AG20443 (cell line): ENCODE measurements around the gene FMNL2.
"Not testable (repeated sequence)": the region's sequence is repeated elsewhere in the genome, so short reads cannot be mapped to it uniquely, and the experiment has no call there.

Source experiments
- DNase-seq: peaks from one replicate; pipeline ENCODE4 v3.0.0; 2012; ENCODE audit warnings: low spot score, mixed read lengths

FMNL2 gene

DNA sequence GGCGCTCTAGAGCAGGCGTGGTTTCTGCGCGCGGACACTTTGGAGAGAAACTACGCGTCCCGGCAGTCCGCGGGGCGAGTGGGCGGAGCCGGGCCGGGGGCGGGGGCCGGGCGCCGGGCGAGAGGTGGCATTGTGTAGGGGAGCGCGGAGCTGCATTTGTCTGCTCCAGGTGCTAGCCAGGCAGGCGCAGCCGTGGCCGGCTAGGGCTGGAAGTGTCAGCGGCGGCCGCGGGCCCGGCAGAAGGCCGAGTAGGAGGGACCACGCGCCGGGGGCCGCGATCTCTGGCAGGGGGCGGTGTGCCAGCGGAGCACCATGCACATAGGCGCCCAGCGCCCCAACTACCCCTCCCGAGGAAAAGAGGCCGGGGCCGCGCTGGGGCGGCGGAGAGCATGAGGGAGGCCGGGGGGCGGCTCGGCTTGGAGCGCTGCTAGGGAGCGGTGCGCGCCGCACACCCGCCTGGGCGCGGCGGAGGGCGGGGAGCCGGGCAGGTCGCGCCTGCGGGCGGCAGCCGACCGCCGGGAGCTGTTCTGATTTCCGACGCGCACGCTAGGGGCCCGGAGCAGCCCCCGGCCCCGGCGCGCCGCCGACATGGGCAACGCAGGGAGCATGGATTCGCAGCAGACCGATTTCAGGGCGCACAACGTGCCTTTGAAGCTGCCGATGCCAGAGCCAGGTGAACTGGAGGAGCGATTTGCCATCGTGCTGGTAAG, at the start of gene FMNL2:
TSS of gene FMNL2 (plus strand) at position 159 of the 710 bp plus-strand sequence.
- DNase-seq, result peak; percentile 93

DNA sequence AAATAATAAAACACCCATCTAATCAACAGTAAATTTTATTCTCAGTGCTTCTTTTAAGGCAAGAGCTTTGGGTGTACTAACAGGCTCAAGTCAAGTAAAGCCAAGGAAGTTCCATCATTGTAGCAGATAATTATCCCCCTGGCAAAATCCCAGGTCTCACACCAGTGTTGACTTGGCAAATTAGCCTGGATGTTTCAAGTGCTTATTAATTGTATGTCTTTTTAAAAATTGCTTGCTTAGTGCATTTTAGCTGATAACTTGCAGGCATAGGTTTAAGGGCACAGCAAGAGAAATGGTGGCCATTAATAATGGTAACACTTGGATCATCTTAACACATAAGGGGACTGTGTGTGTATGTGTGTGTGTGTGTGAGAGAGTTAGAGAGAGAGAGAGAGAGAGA, 42.0 kb upstream of the FMNL2 start:
- DNase-seq, result no peak

DNA sequence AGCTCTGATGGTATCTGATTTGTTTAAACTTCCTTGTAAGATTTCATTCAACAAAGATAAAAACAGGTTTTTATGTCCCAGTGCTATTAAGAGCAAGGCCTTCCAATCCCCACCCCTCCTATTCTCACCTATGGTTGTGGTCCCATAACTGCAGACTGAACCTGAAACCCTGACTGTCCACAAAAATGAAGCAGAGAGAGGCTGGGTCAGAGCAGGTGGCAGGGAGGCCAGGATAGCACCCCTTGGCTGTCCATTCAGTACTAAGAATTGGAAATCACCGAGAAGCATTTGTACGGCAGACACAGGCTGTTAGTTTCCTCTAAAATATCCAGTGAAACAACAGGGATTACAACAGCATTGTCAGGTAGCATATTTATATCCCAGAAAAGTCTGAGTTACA, 37.3 kb upstream of the FMNL2 start:
- DNase-seq, result no peak

DNA sequence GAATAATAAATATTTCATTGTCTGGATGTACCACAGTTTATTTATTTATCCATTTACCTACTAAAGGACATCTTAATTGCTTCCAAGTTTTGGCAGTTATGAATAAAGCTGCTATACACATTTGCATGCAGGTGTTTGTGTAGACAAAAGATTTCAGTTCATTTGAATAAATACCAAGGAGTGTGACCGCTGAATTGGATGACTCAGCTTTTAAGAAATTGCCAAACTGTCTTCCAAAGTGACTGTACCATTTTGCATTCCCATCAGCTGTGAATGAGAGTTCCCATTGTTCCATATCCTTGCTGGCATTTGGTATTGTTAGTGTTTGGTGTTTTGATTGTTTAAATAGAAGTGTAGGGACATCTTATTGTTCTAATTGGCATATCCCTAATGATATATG, 36.2 kb upstream of the FMNL2 start:
- no peak for DNase-seq

DNA sequence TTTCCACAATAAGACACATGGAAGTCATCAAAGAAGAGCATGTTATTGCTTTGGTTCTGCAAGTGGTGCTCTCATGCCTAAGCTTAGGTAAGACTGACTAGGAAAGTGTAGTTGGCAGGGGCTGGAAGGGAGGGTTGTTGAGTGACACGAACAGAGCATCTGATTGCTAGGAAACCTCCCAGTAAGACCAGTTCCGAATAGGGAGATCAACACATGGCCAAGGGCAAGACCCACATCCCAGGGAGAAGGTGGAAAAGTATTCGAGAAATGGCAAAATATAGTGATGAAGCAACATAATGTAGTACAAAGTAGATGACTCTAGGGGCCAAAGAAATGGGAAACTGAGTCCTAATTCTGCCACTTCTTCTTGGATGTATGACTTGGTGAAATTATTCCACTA, 33.8 kb upstream of the FMNL2 start:
- DNase-seq, result no peak

DNA sequence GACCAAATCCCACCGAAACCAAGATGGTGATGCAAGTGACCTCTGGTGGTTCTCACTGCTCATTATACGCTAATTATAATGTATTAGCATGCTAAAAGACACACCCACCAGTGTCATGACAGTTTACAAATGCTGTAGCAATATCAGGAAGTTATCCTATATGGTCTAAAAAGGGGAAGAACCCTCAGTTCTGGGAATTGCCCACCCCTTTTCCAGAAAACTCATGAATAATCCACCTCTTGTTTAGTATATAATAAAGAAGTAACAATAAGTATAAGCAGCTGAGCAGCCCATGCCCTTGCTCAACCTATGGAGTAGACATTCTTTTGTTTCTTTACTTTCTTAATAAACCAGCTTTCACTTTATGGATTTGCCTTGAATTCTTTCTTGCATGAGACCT, 31.0 kb upstream of the FMNL2 start:
- no peak for DNase-seq

DNA sequence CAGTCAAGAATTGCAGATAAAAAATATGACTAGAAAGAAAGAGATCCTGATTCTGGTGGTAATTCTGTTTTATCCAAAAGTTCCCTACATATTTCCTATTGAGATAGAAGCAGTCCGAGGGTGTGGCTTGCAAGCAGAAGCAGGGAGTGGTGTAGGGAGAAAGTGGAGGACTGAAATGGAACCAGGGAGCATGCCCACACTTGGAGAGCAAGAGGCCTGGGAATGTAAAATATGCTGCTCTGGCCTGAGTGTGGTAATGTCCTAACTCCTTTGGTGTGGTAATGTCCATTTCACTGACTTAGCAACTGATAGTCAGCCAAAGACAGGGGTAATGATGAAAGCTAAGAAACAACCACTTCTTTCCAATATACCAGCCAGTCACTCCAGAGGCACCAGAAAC, 30.1 kb upstream of the FMNL2 start:
- peak; percentile 80 for DNase-seq

DNA sequence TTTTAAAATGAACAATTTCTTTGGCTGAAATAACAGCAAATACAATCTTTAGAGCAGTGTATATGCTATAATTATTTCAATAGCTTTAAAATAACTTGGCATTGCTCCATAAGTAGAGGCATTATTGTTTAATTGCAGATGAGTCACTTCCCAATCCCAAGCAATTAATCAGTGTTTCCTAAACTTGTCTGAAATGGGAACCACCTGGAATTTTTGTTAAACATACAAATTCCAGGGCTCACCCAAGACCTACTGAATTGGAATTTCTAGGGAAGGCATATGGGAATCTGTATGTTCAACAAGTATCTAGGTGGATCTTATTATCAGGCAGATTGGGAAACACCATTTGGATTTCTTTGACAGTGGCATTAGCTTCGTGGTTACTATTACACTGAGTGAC, 27.1 kb upstream of the FMNL2 start:
- DNase-seq, result no peak

DNA sequence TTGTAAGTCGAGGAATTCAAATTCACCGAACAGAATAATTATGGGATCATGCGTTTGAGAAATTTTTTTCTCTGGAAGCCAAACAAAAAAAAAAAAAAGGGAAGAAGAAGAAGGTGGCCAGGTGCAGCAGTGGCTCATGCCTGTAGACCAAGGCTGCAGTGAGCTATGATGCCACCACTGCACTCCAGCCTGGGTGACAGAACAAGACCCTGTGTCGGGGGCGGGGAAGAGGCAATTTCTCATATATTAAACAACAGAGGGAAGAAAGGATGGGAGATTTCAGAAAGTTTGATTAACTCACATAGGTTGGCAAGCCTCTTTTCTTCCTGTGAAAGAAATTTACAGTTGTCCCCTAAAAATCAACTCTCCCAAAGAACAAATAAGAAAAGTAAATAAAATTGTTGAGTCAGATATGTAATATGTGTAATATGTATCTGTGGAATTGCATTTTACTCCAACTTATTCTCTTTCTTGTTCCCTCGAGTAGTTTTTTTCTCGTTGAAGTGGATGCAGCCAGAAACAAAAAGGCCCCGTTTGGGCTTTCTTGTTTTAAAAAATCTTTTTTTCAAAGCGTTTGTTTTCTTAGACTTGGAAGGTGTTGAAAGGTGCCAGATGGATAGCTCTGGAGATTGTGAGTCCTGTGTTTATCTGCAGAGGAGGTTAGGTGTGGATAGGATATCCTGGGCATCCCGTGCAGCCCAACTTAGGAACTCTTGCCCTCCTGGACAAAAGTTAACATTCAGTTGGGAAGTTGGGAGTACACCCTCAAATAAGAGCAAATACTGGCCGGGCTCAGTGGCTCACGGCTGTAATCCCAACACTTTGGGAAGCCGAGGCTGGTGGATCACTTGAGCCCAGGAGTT, 25.4 kb upstream of the FMNL2 start:
- DNase-seq, result no peak

DNA sequence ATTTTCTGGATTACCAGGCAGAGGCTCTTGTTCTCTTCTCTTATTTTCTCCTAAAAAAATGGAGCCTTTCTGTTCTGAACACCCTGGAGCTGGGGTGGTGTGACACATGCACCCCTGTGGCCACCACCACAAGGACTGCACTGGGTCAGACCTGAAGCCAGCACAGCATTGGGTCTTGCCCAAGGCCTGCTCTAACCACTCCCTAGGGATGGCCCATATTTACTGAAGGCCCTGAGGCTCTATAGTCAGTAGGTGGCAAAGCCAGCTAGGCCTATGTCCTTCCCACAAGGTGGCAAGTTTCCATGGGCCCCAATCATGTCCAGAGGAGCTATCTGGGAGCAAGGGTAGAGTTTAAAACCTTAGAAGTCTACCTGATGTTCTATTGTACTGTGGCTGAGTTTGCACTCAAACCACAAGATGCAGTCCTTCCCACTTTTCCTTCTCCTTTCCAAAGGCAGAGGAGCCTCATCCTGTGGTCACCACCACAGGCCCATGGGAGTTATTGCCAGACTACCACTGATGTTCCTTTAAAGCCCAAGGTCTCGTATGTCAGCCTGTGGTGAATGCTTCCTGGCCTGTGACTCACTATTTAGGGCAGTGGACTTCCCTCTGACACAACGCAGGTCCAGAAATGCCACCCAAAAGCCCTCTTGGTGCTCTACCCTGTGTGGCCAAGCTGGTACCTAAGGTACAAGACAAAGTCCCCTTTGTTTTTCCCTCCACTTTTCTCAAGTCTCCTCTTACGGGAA, 15.0 kb upstream of the FMNL2 start:
- peak; percentile 13 for DNase-seq

DNA sequence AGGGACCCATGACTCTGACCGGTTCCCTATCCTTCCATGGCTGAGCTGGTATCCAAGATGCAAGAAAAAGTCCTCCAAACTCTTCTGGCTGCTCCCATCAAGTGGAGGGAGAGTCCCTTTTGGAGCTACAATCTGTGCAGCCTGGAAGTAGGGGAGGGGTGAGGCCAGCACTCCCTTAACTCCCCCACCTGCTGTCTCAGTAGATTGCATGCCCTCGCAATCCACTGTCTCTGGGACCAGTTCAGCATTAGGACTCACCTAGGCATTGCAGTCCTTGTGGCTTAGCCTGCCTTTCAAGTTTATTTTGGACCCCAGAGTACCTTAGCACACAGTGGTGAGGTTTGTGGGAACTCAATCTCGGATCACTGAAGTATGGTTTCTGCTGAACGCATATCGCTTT, 14.2 kb upstream of the FMNL2 start:
- DNase-seq, result no peak

DNA sequence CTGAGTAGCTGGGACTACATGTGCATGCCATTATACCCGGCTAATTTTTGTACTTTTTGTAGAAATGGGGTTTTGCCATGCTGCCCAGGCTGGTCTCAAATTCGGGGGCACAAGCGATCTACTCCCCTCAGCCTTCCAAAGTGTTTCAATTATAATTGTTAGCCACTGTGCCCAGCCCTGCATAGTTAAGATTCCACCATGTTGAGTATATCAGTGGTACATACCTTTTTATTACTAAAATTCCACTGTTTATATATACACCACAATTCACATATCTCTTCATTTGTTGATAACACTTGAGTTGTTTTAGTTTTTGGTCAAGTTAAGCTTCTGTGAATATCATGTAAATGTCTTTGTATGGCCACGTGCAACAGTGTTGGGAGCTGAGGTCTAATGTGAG, 12.8 kb upstream of the FMNL2 start:
- no peak for DNase-seq

DNA sequence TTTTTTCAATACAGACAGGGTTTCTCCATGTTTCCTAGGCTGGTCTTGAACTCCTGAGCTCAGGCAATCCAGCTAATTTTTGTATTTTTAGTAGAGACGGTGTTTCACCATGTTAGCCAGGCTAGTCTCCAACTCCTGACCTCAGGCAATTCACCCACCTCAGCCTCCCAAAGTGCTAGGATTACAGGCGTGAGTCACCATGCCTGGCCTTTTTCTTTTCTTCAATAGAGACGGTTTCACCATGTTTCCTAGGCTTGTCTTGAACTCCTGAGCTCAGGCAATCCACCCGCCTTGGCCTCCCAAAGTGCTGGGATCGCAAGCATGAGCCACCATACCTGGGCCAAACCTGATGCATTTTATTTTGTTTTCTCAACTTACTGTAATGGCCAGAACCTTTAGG, 9.8 kb upstream of the FMNL2 start:
- DNase-seq, result not testable (repeated sequence)

DNA sequence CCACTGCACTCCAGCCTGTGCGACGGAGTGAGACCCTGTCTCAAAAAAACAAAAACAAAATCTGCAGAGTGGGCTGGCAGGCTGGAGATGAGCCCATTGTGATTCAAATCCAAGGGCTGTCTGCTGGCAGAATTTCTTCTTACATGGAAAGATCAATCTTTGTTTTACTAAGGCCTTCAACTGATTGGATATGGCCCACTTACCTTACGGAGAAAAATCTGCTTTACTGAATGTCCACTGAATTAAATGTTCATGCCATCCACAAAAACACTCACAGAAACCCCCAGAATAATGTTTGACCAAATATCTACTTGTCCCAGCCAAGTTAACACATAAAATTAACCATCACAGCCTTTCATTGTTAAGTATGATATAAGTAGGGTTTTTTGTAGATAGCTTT, 8.3 kb upstream of the FMNL2 start:
- DNase-seq, result no peak

DNA sequence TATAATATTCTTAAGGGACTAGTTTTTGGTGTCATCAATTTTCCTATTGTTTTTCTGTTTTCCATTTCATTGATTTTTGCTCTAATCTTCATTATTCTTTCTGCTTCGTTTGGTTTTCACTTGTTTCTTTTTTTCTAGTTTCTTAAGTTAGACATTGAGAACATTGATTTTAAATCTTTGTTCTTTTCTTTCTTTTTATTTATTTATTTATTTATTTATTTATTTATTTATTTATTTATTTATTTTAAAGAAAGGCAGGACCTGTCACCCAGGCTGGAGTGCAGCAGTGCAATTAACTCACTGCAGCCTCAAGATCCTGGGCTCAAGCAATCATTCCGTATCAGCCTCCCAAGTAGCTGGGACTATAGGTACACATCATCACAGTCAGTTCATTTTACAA, 7.0 kb upstream of the FMNL2 start:
- DNase-seq, result no peak

DNA sequence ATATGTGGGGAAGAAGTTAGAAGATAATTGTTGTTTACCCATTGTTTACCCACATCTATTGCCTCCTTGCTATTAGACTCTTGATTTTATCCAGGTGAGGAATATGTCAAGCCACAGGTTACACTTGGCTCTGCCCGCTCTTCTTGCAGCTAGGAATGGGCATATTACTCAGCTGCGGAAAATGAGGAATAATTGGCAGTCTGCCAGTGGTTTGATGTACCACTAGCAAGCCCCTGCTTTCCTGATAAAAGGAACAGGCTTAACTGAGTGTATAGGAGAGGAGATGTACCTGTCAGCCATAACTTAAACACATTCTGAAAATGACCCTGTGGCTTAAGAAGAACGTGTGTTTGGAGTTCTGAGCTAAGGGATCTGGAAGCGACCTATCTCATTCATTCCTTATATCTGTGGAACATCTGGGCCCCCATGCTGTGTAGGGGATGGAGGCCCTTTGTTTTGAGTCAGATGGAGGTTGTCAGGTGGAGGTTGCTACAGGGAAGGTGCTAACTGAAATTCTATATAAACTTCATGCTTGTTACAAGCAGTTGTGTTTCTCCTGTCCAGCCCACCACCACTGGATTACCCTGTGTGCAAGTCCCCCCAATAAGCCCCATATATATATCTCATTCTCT, 4.6 kb upstream of the FMNL2 start:
- no peak for DNase-seq

DNA sequence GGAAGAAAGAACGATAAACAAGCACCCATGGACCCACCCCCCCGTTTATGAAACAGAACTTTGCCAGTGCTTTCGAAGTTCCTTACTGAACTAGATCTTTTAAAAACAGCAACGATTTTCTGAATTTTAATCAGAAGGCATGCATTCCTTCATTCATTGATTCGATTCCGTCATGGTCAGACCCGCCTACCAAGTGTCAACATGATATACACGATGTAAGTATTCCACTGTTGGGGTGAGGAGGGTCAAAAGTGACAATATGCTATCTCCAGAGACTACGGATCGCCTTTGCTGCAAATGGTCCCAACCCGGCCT, 316 bp upstream of the FMNL2 start:
- no peak for DNase-seq

DNA sequence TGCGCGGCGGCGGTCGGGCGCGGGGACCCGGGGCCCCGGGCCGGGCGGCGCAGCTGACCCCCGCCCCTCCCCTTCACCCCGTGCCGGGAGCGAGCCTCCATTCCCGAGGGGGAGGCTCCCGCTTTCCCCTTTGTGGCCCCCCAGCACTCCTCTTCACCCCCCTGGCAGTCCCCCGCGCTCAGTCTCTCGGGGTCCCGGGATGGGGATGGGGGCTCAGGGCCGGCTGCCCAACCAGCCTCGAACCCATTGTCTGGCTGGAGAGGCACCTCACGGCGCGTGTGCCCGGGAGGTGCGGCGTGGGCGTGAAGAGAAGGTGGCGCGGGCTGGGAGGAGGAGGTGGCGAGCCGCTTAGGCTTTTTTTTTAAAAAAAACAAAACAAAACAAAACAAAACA, 748 bp downstream of the FMNL2 start:
- no peak for DNase-seq

DNA sequence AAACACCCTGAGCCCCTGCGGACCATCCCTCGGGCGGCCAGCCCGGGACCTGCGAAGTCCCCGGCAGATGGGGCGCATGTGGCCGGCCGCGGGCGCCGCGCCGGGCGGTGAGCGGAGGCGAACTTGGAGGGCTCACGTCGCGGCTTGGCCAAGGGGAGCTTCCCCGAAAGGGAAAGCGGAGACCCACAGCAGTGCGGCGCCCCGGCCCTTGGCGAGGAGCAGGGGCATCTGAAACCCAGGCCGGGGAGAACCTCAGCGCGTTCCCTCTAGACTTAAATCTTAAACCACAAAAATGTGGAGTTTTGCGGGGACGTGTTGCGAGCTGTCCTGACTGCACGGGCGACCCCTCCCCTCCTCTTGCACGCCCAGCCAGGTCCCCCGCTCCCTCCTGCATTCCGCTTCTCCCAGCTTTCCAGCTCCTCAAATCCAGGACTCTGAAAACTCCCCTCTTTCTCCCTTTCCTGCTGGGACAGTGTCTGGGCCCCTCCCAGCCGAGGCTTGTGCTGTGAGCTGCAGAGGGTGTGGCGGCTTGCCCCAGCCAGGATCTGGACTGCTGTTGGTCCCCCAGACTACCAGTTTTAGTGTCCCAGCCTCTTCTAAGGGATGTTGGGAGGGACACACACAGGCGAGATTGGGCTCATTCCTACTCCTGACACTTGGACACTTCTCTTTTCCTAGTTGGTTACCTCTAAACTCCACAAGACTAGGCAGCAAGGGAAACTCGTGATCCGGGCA, 1.3 kb downstream of the FMNL2 start:
- peak; percentile 69 for DNase-seq

DNA sequence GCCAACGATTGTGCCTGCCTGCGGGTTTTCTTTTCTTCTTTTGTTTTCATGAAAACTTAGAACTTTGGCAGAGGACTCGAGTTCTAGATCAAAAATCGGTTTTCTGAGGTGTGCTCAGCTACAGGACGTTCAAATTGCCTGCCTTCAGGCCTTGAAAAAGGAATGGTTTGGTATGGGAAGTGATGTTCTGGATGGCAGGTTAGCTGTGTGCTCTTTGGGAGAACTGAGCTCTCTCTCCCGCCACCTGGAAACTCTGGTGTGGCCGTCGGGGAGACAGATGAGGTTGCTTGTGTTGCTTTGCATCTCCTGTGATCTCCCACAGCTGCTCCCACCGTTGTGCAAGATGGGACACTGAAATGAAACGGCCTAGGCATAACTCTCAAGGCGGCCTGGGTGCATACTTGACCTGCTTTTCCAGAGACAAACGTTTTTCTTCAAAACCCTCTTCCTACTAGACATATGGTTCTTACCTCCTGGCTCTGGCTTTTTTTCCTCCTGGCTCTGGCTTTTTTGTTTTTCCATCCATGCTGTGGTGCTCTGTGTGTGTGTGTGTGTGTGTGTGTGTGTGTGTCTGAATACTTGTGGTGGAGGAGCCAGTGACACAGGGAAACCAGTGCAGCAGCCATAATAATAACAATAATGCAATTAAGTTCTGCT, 2.0 kb downstream of the FMNL2 start:
- peak; percentile 22 for DNase-seq

DNA sequence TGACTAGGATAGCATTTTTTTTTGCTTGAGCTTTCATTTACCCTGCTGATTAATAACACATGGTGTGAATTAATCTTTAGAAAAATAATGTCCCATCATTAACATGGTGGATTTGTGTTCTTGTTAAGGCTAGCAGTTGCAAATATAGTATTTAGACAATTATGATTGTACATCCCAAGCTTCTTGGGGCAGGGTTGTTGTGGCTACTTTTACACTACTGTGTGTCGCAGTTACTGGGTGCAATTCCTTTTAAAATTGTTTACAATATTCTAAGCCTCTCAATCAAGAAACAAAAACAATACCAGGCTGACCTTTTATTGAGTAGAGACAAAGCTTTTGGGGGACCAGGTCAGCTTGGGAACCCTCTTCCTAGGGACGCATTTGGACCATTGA, 2.5 kb downstream of the FMNL2 start:
- DNase-seq, result no peak
